ENCODE results near the gene SIM2.

Gene SIM2

DNA sequence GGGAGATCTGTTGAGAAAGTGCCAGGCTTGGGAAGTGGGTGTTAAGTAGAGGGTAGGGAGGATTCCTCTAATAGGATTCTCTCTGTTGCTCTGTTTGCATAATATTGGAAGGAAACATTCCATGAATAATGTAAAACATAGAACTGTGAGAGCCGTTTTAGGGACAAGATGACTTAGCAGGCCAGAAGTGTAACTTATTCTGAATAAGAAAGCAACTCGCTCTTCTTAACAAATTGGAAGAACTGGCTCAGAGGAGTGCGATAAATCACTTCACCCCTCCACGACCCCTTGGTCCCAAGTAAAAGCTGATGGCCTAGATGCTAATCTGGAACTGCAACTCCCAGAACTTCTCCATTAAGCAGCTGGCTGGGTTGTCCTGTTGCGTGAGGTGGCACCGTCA, 19.1 kb downstream of the SIM2 start:
- DNase-seq = no peak

DNA sequence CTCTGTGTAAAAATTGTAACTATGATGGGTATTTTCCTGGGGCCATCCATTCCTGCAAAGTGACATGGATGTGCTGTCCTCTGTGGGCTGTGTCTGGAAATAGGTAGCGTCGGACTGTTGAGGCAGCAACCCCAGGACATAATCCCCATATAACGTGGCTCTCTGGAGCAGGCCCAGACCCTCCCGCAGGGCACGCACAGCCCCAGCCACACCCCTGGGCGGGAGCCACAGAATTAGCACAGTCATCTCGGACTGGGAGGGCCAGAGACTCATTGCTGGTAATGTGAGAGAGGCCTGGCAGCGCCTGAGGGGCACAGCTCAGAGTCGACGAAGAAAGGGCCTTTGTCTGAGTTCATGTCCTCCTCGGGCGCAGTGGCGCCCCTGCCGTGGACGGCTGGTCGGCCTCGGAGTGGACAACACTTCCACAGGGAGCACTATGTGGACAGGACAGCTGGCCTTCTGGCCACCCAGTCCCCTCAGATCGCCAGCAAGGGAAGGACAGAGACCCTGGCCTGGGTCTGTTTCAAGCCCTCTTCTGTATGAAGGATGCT, 20.1 kb downstream of the SIM2 start:
- no peak for DNase-seq

DNA sequence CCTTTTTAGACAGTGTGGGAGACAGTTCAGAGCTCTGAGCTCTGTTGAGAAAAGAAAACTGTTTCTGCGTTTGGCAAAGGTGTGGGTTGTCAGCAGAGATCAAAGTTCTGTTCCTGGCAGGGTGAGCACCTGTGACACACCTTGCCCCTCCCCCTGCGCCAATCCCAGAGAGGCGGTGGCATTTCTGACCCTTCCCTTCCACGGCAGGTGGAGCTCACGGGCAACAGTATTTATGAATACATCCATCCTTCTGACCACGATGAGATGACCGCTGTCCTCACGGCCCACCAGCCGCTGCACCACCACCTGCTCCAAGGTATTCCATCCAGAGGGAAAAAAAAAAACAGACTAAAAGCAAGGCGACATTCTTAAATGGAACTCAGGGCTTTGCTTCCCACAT, 20.7 kb downstream of the SIM2 start:
- no peak for DNase-seq

DNA sequence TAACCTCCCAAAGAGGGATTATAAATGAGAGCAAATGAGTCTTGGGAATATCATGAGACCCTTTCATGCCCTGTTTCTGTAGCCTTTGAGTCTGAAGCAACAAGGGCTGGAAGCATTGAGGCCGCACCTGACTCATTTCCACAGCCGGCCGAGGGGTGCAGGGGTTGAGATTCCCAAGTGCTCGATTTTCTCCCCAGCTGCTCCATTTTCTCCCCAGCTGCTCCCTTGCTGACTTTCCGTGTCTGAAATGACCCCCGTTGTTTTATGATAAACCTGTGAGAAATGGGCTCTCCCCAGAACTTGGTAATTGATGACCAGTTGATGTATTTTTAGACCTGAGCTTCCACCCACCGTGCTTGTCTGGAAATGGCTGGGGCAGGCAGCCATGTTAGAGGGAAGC, 22.9 kb downstream of the SIM2 start:
- DNase-seq = no peak

DNA sequence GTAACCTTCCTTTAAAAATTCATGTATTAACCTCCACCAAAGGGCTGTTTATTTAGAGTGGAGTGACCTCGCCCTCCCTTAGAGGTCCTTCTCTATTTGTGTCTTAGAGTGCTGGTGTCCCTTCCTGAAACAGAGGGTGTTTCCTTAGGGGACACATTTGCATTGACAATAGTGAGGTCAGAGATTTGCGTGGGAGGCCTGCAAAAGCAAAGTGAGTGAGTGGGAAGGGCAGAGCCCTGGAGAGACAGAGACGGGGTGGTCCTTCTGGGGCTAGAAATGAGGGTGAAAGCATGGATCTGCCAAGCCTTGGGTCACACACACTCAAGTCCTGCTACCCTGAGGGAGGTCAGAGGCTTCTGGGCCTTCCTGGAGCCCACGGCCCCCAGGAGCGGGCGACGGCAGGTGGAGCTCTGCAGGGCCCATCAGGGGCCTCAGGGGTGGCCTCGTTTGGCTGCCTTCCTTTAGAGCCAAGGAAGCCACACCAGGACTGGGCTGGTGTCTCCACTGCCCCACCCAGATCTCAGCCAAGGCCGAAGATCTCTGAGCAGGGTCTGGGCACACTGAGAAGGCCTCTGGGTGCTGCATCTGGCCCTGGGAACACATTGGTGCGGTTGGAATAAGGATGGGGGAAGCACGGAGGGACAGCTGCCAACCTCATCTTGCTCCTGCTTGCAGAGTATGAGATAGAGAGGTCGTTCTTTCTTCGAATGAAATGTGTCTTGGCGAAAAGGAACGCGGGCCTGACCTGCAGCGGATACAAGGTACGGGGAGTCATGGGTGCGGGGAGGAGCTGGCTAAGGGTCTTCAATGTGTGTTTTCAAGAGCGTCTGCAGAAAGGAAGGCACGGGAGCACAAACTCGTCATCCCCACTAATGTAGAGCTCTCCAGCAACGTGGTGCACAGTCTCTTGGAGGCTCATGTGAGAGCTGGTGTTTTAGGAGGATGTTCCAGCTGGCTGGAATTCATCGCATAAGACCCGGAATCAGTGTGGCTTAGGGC, 23.8 kb downstream of the SIM2 start:
- no peak for DNase-seq

DNA sequence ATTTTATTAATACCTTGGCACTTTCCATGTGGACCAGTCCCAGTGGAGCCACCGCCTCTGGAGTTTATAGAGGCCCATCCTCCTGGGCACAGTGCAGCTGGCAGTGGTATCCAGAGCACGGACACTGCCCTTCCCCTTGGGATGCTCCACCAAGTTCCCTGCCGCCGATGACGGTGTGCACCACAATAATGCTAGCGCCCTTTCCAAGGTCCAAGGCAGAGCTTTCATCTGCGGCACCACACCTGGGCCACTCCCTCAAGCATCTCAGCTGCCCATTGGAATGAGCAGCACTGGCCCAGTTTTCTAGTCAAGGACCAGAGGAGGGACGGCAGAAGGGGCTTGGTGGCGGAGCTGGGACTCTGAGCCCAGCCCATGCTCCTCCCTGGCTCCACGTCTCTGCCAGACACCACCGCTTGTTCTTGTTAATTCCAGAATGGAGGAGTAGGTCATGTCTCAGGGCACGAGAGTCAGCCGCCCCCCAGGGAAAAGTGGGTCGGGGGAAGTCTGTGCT, 24.5 kb downstream of the SIM2 start:
- no peak for DNase-seq

- no peak for DNase-seq
Measured at GRCh38 chr21:36724660-36725059, 25.7 kb downstream of the SIM2 start.

- no peak for DNase-seq
Measured at GRCh38 chr21:36725793-36726386, 27.0 kb downstream of the SIM2 start.

DNA sequence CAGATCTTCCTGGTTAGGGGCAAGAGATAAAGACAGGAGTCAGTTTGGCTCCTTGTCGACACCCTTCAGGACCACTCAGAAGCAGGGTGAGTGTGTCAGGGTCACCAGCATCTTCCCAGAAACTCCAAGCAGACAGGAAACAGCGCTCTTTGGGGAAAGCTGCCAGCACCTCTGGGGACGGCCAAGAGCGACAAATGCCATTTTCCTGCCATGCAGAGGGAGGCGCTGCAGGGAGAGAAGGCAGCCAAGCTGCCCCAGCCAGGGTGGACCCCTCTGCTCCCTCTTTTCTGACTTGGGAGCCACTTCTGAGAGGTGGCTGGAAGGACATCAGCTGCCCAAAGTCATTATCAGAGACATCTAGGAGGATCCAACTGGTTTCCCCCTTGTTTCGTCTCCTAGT, 29.0 kb downstream of the SIM2 start:
- DNase-seq = no peak

- DNase-seq = no peak
Measured at GRCh38 chr21:36728371-36729111, 29.6 kb downstream of the SIM2 start.

GRCh38 chr21:36729310-36729970, 30.5 kb downstream of the SIM2 start:
- no peak for DNase-seq

- DNase-seq = no peak
Measured at GRCh38 chr21:36730291-36731281, 31.7 kb downstream of the SIM2 start.

- DNase-seq = no peak
Measured at GRCh38 chr21:36732217-36732616, 33.3 kb downstream of the SIM2 start.

DNA sequence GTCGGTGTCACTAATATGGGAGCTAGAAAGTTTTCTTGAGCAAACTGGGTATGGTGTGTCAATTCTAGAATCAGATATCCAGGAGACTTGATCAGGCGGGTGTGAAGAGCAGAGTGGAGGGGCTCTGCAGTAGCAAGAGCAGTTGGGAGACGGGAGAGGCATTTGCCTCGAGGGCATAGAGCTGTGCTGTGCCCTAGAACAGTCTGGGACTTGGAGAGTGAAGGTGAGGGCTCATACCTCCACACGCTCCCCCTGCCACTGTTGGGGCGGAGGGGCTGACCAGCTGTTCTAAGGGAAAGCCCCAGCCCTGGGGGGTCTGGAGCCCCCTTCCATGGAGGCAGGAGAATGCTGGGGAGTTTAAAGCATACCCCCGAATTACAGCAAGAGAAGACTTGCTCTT, 33.8 kb downstream of the SIM2 start:
- DNase-seq = no peak

- no peak for DNase-seq
Measured at GRCh38 chr21:36733857-36734256, 34.9 kb downstream of the SIM2 start.

- DNase-seq = no peak
Measured at GRCh38 chr21:36734367-36735200, 35.7 kb downstream of the SIM2 start.

GRCh38 chr21:36735201-36735515, 36.2 kb downstream of the SIM2 start:
- DNase-seq = no peak

GRCh38 chr21:36735724-36736320, 36.9 kb downstream of the SIM2 start:
- DNase-seq = no peak

GRCh38 chr21:36738489-36739126, 39.7 kb downstream of the SIM2 start:
- no peak for DNase-seq

DNA sequence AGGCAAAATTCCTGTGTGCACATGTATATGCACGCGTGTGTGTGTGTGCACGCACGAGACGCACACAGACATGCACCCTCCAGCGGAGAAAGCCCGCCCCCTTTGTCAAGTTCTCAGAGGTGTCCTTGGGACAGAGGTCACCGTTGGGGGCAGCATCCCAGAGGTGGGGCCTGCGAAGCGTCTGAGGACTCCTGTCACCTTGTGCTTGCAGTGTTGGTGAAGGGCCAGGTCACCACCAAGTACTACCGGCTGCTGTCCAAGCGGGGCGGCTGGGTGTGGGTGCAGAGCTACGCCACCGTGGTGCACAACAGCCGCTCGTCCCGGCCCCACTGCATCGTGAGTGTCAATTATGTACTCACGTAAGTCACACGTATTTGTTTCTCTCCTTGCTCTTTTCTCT, 42.6 kb downstream of the SIM2 start:
- DNase-seq = no peak
